ENCODE data around the gene HSPA1B.

HSPA1B gene

DNA sequence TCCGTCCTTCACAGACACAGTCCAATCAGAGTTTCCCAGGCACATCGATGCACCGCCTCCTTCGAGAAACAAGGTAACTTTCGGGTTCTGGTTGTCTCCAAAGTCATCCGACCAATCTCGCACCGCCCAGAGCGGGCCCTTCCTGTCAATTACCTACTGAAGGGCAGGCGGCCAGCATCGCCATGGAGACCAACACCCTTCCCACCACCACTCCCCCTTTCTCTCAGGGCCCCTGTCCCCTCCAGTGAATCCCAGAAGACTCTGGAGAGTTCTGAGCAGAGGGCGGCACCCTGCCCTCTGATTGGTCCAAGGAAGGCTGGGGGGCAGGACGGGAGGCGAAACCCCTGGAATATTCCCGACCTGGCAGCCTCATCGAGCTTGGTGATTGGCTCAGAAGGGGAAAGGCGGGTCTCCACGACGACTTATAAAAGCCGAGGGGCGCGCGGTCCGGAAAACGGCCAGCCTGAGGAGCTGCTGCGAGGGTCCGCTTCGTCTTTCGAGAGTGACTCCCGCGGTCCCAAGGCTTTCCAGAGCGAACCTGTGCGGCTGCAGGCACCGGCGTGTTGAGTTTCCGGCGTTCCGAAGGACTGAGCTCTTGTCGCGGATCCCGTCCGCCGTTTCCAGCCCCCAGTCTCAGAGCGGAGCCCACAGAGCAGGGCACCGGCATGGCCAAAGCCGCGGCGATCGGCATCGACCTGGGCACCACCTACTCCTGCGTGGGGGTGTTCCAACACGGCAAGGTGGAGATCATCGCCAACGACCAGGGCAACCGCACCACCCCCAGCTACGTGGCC, at the start of gene HSPA1B:
Gene HSPA1B (plus strand): TSS at position 453 of the 794 bp plus-strand sequence. CDS start 213 bp downstream, at position 666.
- H3K4me1 Mint-ChIP-seq: peaks cover 54% of the 10 kb centered on the region
- peaks cover 4% of the 10 kb centered on the region for H3K27me3 Mint-ChIP-seq
- peak within 1 kb of the TSS; percentile 97 for H3K27ac Mint-ChIP-seq
- peak; percentile 90 for ATAC-seq
- H3K36me3 Mint-ChIP-seq (ENCODE audit: low read depth): peaks cover 9% of the 10 kb centered on the region
- DNase-seq: peak; percentile 92
- H3K9me3 Mint-ChIP-seq: no peaks in the 10 kb centered on the region
- peak within 1 kb of the TSS; percentile 86 for H3K4me3 Mint-ChIP-seq

GRCh38 chr6:31778193-31778592, 49.3 kb upstream of the HSPA1B start:
- DNase-seq (no peak), ATAC-seq (no peak)
- Mint-ChIP-seq H3K27me3 (no peaks in the 10 kb centered on the region), H3K36me3 (ENCODE audit: low read depth) (peaks cover 21% of the 10 kb centered on the region), H3K9me3 (no peaks in the 10 kb centered on the region), H3K27ac (peak overlapping the region; percentile 59), H3K4me3 (no peak overlapping the region), H3K4me1 (peaks cover 34% of the 10 kb centered on the region)

DNA sequence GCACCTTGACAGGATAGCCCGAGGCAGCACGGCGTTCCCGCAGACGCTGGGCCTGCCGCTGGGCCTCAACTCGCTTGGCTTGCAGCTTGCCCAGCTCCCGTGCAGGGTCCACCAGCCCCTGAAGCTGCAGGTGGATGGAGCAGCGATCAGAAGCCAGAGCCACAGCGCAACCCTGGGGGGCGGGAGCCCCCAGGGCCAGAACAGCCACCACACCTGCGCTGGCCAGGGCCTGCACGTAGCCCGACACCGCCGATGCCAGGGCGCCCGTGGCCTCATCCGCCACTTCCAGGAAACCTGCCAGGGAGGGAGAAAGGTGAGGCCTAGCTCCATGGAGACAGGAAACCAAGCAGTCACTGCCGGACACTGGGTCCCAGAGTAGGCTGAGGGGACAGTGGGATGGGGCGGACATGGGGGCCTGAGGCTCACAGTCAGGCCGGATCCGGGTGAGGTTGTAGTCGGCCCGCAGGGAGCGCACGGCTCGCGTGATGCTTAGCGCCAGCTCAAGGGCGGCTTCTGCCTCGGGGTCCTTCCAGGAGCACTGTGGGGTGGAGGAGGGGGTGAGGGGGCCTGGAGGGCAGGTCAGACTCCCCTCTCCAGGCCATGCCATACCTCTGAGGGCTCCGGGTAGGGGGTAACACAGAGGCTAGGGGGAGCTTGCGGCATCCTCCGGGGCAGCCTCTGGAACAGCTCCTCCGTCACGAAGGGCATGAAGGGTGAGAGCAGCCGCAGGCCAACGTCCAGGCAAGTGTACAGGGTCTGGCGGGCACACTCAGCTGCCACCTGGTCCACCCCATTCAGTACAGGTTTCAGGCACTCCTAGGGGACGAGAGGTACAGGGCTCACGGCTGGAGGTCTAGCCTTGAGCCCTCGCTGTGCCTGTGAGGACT, 48.3 kb upstream of the HSPA1B start:
- no peak for DNase-seq
- Mint-ChIP-seq H3K27ac (no peak overlapping the region), H3K27me3 (no peaks in the 10 kb centered on the region), H3K4me1 (peaks cover 25% of the 10 kb centered on the region), H3K36me3 (ENCODE audit: low read depth) (peaks cover 25% of the 10 kb centered on the region), H3K4me3 (no peak overlapping the region), H3K9me3 (no peaks in the 10 kb centered on the region)
- ATAC-seq: no peak

GRCh38 chr6:31779908-31780307, 47.6 kb upstream of the HSPA1B start:
- no peaks in the 10 kb centered on the region for H3K27me3 Mint-ChIP-seq
- ATAC-seq (no peak), DNase-seq (no peak)
- H3K36me3 Mint-ChIP-seq (ENCODE audit: low read depth): peaks cover 32% of the 10 kb centered on the region
- no peaks in the 10 kb centered on the region for H3K9me3 Mint-ChIP-seq
- no peak overlapping the region for H3K4me3 Mint-ChIP-seq
- no peak overlapping the region for H3K27ac Mint-ChIP-seq
- peaks cover 23% of the 10 kb centered on the region for H3K4me1 Mint-ChIP-seq

DNA sequence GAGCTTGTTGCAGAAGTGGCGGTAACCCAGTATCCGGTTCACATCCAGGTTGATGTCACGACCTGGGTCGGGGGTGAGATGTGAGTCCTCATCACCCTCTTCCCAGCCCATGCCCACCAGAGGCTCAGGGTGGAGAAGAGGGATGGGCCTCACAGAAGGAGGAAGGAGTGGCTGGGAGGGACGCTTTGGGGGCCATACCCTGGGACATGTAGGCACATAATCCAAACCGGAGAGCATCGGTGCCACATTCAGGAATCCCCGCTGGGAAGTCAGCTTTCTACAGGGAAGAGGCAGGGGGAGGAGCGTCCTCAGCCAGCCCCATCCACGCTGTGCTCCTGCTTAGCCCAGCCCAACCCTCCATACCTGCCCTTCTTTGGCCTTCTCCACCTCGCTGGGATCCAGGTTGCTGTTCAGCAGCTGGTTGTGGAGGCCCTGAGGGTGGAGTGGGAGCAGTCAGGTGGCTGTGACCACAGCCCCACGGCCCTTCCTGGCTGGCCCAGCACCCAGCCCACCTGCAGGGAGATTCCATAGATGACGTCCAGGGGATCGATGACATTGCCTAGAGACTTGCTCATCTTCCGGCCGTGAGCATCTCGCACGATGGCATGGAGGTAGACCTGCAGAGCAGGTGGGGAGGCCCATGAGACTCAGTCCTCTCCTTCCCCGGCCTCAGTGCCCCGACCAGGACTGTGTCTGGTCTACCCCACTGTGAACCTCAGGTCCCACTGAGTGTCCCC, 46.9 kb upstream of the HSPA1B start:
- Mint-ChIP-seq H3K27ac (no peak overlapping the region), H3K27me3 (no peaks in the 10 kb centered on the region)

GRCh38 chr6:31781244-31782125, 46.1 kb upstream of the HSPA1B start:
- no peak for ATAC-seq
- Mint-ChIP-seq H3K27ac (no peak overlapping the region), H3K4me3 (no peak overlapping the region), H3K9me3 (no peaks in the 10 kb centered on the region), H3K36me3 (ENCODE audit: low read depth) (peaks cover 37% of the 10 kb centered on the region), H3K4me1 (peaks cover 15% of the 10 kb centered on the region), H3K27me3 (no peaks in the 10 kb centered on the region)
- no peak for DNase-seq

More for the DNA sequence above, 46.9 kb upstream of the HSPA1B start:
- Mint-ChIP-seq H3K4me3 (no peak overlapping the region), H3K4me1 (peaks cover 21% of the 10 kb centered on the region), H3K9me3 (no peaks in the 10 kb centered on the region), H3K36me3 (ENCODE audit: low read depth) (peaks cover 34% of the 10 kb centered on the region)
- DNase-seq (no peak), ATAC-seq (no peak)

DNA sequence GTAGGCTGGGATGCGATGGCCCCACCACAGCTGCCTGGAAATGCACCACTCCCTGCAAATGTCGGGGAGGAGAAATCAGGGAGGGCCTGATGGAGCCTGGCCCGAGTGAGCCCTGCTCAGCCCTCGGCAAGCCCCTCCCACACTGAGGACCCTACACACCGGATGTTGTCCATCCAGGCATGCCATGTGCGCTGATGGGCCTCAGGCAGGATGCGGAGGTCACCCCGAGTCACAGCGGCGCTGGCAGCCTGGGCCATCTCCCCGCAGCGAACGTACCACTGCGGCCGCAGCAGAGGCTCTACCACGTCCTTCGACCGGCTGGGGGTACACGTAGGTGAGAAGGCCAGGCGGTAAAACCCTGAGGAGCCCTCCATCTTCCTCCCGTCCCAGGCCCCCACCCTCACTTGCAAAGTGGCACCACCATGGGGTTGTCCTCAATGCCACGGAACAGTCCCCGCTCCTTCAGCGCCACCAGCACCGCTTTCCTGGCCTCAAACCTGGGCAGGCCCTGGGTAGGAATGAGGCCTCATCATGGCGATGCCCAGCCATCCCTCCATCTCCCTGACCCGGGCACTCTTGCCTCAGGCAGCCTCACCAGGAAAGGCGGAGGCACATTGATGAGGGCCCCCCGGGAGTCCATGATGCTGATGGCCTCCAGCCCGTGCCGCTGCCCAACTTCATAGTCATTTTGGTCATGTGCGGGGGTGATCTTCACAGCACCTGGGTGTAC, 45.2 kb upstream of the HSPA1B start:
- Mint-ChIP-seq H3K4me3 (no peak overlapping the region), H3K4me1 (peaks cover 6% of the 10 kb centered on the region)
- ATAC-seq: no peak

DNA sequence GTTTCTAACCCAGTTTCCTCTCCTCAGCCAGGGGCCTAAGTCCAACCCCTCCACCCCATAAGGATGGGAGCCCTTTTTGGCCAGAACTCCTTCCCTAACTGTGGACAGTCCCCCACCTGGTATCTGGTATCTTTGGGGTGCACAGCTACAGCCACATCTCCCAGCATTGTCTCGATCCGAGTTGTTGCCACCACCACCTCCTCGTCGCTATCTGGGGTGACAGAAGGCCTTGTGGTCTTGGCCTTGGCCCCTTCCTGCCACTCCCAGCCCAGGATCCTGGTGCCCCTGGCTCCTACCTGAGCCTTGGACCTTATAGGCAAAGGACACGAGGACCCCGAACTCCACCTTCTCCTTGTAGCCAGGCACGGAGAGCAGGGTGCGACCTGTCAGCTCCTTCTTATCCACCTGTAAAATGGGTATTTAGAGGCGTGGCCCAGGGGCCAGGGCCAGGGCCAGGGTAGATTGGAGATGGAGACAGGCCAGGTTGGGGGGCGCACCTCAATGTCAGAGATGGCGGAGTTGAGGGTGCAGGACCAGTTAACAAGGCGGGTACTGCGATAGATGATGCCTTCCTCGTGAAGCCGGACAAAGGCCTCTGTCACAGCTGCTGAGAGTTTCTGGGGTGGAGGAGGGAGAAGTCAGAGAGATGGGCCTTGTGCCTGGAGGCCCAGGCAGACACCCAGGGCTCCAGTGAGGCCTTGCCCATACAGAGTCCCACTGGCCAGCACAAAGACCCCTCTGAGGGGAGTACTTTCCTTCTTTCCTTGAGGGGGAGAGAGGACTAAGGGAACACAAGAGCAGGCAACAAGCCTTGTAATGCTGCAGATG, 43.2 kb upstream of the HSPA1B start:
- no peak overlapping the region for H3K27ac Mint-ChIP-seq
- no peaks in the 10 kb centered on the region for H3K9me3 Mint-ChIP-seq
- H3K36me3 Mint-ChIP-seq (ENCODE audit: low read depth): peaks cover 43% of the 10 kb centered on the region
- DNase-seq (no peak), ATAC-seq (no peak)
- H3K27me3 Mint-ChIP-seq: no peaks in the 10 kb centered on the region
- no peak overlapping the region for H3K4me3 Mint-ChIP-seq
- peaks cover 3% of the 10 kb centered on the region for H3K4me1 Mint-ChIP-seq

More for the DNA sequence above, 45.2 kb upstream of the HSPA1B start:
- no peak overlapping the region for H3K27ac Mint-ChIP-seq
- H3K27me3 Mint-ChIP-seq: no peaks in the 10 kb centered on the region
- H3K36me3 Mint-ChIP-seq (ENCODE audit: low read depth): peaks cover 41% of the 10 kb centered on the region
- DNase-seq: no peak
- H3K9me3 Mint-ChIP-seq: no peaks in the 10 kb centered on the region

DNA sequence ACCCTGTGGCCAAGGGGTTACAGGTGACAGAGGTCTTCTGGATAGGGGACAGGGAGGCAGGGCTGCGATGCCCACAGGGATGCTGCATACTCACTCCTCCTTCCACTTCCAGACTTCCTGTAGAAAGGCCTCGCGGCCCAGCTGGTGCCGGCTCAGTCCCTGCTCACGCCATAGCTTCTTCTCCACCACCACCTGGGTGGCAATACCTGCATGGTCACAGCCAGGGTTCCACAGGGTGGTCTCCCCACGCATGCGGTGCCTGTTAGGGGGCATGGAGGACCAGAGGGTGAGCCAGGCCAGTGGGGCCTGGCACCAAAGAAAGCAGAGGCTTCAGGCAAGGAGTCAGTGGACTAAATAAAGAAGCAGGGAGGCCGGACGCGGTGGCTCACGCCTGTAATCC, 42.1 kb upstream of the HSPA1B start:
- Mint-ChIP-seq H3K27me3 (no peaks in the 10 kb centered on the region), H3K36me3 (ENCODE audit: low read depth) (peaks cover 46% of the 10 kb centered on the region), H3K27ac (no peak overlapping the region), H3K4me1 (peaks cover 5% of the 10 kb centered on the region), H3K4me3 (no peak overlapping the region), H3K9me3 (no peaks in the 10 kb centered on the region)
- DNase-seq (no peak), ATAC-seq (no peak)

GRCh38 chr6:31791324-31792089, 36.0 kb upstream of the HSPA1B start:
- H3K36me3 Mint-ChIP-seq (ENCODE audit: low read depth): peaks cover 49% of the 10 kb centered on the region
- H3K4me3 Mint-ChIP-seq: no peak overlapping the region
- DNase-seq (peak; percentile 62), ATAC-seq (no peak)
- H3K4me1 Mint-ChIP-seq: peaks cover 31% of the 10 kb centered on the region
- no peaks in the 10 kb centered on the region for H3K27me3 Mint-ChIP-seq
- H3K27ac Mint-ChIP-seq: no peak overlapping the region
- H3K9me3 Mint-ChIP-seq: no peaks in the 10 kb centered on the region

GRCh38 chr6:31792090-31792374, 35.5 kb upstream of the HSPA1B start:
- H3K4me3 Mint-ChIP-seq: no peak overlapping the region
- H3K27me3 Mint-ChIP-seq: no peaks in the 10 kb centered on the region
- no peak for DNase-seq
- no peak for ATAC-seq
- no peak overlapping the region for H3K27ac Mint-ChIP-seq
- H3K4me1 Mint-ChIP-seq: peaks cover 35% of the 10 kb centered on the region
- peaks cover 45% of the 10 kb centered on the region for H3K36me3 Mint-ChIP-seq (ENCODE audit: low read depth)
- H3K9me3 Mint-ChIP-seq: no peaks in the 10 kb centered on the region

DNA sequence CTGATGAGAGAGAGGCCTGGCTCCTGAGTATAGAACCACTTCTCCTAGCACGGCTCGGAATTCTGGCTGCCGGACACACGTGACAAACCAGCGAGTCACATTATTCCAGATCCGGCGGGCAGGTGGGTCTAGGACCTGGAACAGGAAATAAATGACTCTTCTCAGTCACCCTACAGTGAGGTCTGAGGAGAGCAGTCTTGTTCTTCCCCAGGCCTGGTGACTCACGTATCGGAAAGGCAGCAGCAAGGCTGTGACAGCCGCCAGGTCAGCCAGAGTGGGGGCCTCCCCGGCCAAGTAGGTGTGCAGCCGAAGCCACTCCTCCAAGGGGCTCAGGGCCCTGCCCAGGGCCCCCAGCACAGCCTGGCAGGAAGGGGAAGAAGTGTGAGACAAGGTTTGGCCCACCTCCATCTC, 34.8 kb upstream of the HSPA1B start:
- Mint-ChIP-seq H3K27me3 (no peaks in the 10 kb centered on the region), H3K9me3 (no peaks in the 10 kb centered on the region), H3K4me1 (peaks cover 43% of the 10 kb centered on the region), H3K27ac (peak overlapping the region; percentile 77), H3K4me3 (peak overlapping the region; percentile 87), H3K36me3 (ENCODE audit: low read depth) (peaks cover 47% of the 10 kb centered on the region)
- ATAC-seq (peak; percentile 45), DNase-seq (peak; percentile 43)

Measured in activated naive CD8-positive, alpha-beta T cell treated with anti-CD3 and anti-CD28 coated beads, Interleukin-2, amount 50 U/mL, for 24 hours (primary cell).